ENCODE data around the gene HILPDA. TPM values are rescaled to one million over a fixed set of nuclear protein-coding genes. Genes with fewer than 3 reads are reported as not detected.
"Not testable (repeated sequence)": the region's sequence is repeated elsewhere in the genome, so short reads cannot be mapped to it uniquely, and the experiment has no call there.

Gene HILPDA
- total and polyA plus RNA-seq, 2 donors = 8.6 to 9.0 TPM

DNA sequence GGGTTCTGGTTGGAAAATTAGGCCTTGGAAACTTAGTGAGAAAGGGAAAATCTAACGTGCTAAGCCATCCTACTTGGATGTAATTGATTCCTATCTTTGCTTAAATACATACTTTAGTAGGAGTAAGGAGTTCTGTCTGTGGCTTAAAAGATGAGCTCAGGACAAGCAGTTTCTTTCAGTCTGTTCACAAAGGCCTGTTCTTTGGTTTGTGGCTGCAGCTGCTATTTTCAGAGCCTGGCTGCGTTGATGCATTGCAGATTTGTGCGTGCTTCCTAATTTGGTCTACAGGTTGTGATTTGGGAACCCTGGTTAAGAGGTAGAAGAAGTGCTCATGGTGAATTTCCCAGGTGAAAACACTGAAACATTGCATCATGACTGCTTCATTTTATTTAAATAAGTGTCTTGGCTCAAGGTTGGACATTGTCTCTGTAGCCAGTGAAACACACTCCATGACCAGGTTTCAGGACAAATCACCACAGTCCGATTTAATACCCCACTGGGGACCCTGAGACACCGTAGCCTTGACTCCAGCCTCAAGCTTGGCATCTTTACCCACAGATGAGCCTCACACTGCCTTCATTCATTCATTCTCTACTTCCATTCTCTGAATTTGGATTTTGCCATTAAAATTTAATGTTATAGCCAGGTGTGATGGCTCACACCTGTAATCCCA is 51.8 kb downstream of the HILPDA start:
- not testable (repeated sequence) for H3K27ac ChIP-seq (ENCODE audit: low read depth in 1 of 2, low read length in 1 of 2); H3K9me3 ChIP-seq (ENCODE audit: control insufficient read depth in 2 of 2, insufficient read depth in 1 of 2, low read length in 1 of 2); H3K27me3 ChIP-seq (ENCODE audit: control insufficient read depth in 2 of 2, insufficient read depth in 1 of 2, low read length in 1 of 2); H3K36me3 ChIP-seq (ENCODE audit: control insufficient read depth in 2 of 2, insufficient read depth in 2 of 2, low read length in 1 of 2); H3K4me1 ChIP-seq (ENCODE audit: control insufficient read depth in 2 of 2, insufficient read depth in 2 of 2, low read length in 2 of 2); DNase-seq (ENCODE audit: low read depth in 6 of 9, low spot score in 9 of 9); H3K4me3 ChIP-seq (ENCODE audit: low read length in 2 of 2)
- WGBS = 91% methylated on average over 5 of the region's 5 CpGs

Other genes starting within 250 kb of the HILPDA start
- gene LEP, start 214.6 kb upstream of the HILPDA start, total RNA-seq = 0.05 TPM
- gene LEP, start 214.6 kb upstream of the HILPDA start, polyA plus RNA-seq = 0.05 TPM
- 19.9 TPM for gene RBM28, start 112.0 kb upstream of the HILPDA start, total RNA-seq
- 24.7 TPM for gene RBM28, start 112.0 kb upstream of the HILPDA start, polyA plus RNA-seq
- 0.28 TPM for gene PRRT4, start 94.2 kb upstream of the HILPDA start, total RNA-seq
- gene PRRT4, start 94.2 kb upstream of the HILPDA start, polyA plus RNA-seq = 0.66 TPM
- 11.3 TPM for gene IMPDH1, start 45.9 kb upstream of the HILPDA start, total RNA-seq
- gene IMPDH1, start 45.9 kb upstream of the HILPDA start, polyA plus RNA-seq = 27.2 TPM
- 14.3 TPM for gene METTL2B, start 20.9 kb downstream of the HILPDA start, total RNA-seq
- gene METTL2B, start 20.9 kb downstream of the HILPDA start, polyA plus RNA-seq = 11.6 TPM
- gene GARIN1A, start 216.4 kb downstream of the HILPDA start, total RNA-seq = 0.19 TPM
- 1.4 TPM for gene GARIN1A, start 216.4 kb downstream of the HILPDA start, polyA plus RNA-seq

All from thymus (tissue), 11 donors.